GM18907 (cell line): ENCODE results near the gene EFNA3.

Experiments
- ATAC-seq: cut with Tn5 transposase; IDR thresholded peaks from one replicate; pipeline ENCODE4 v1.9.1; 2021; ENCODE audit warnings: mild to moderate bottlenecking, moderate library complexity; ENCODE audit not compliant: unreplicated experiment

EFNA3 gene

GRCh38 chr1:155130272-155131006 is 51.8 kb downstream of the EFNA3 start:
- no peak for ATAC-seq

- ATAC-seq: no peak
Observed at GRCh38 chr1:155131285-155131684, 52.6 kb downstream of the EFNA3 start.

- ATAC-seq: no peak
Observed at GRCh38 chr1:155131856-155132255, 53.2 kb downstream of the EFNA3 start.

GRCh38 chr1:155133799-155134281 is 55.2 kb downstream of the EFNA3 start:
- no peak for ATAC-seq

GRCh38 chr1:155134322-155134721 is 55.7 kb downstream of the EFNA3 start:
- no peak for ATAC-seq

- ATAC-seq: no peak
Observed at GRCh38 chr1:155134880-155135414, 56.3 kb downstream of the EFNA3 start.

GRCh38 chr1:155135415-155136028 is 56.9 kb downstream of the EFNA3 start, which contains the start of gene SLC50A1:
Gene SLC50A1 (plus strand): TSS chr1:155135852. CDS start chr1:155135912, 60 bp downstream.
- ATAC-seq: peak; percentile 64

GRCh38 chr1:155136748-155137147 is 58.1 kb downstream of the EFNA3 start:
- no peak for ATAC-seq
